ENCODE measurements around the gene HAO1. TPM values are rescaled to one million over a fixed set of nuclear protein-coding genes. Genes with fewer than 3 reads are reported as not detected.

Gene HAO1
- total and polyA plus RNA-seq, 2 of the 4 experiments (the other 2 are of a cell fraction): not detected

- TF ChIP-seq RCOR1 (IDR thresholded peaks at IDR 0.05; ENCODE audit: insufficient replicate concordance, low read length): no peak
- no peak for TF ChIP-seq CEBPB (IDR thresholded peaks at IDR 0.05; ENCODE audit: low read depth, low read length)
- TF ChIP-seq RAD21 (IDR thresholded peaks at IDR 0.05; ENCODE audit: low read length): no peak
- TF ChIP-seq NFE2L2 (IDR thresholded peaks at IDR 0.05; ENCODE audit: low read depth, low read length): no peak
- CTCF ChIA-PET: no interaction called here
These were observed 49.1 kb upstream of the HAO1 start for GRCh38 chr20:7989379-7989778.

More at GRCh38 chr20:7989379-7989778, 49.1 kb upstream of the HAO1 start:
- no CpG with 5 or more reads among the region's 1 CpG for WGBS, 2 experiments (ENCODE audit: extremely low coverage in 2 of 2, insufficient read length in 1 of 2)
- Histone ChIP-seq H3K4ac (ENCODE audit: low read depth, low read length) (no peak overlapping the region), H4K8ac (ENCODE audit: low read depth in 2 of 2, low read length in 2 of 2) (no peak overlapping the region), H3K14ac (replicated peaks; ENCODE audit: low read depth, low read length) (no peak overlapping the region), H3K27me3 (ENCODE audit: control insufficient read depth, insufficient read depth, low read length) (no peaks in the 10 kb centered on the region), H3K27ac (ENCODE audit: insufficient read depth, low read length) (no peak overlapping the region), H3K23ac (ENCODE audit: low read depth, low read length) (no peak overlapping the region), H2BK5ac (ENCODE audit: low read depth, low read length, poor library complexity, severe bottlenecking) (no peak overlapping the region), H2AK5ac (ENCODE audit: low read depth, low read length) (no peak overlapping the region), H3K9ac (ENCODE audit: low read depth, low read length) (no peak overlapping the region), H4K5ac (ENCODE audit: low read depth, low read length) (no peak overlapping the region), H2AFZ (replicated peaks; ENCODE audit: low read length, poor library complexity) (no peak overlapping the region), H3K36me3 (ENCODE audit: control insufficient read depth, insufficient read depth, low read length) (peaks cover 2% of the 10 kb centered on the region; the same call in 1 of the 2 replicates), H2BK20ac (ENCODE audit: low read depth, low read length) (no peak overlapping the region), H2AK9ac (replicated peaks; ENCODE audit: low read depth, low read length, poor library complexity) (no peak overlapping the region), H3K18ac (ENCODE audit: low read depth, low read length) (no peak overlapping the region), H3K79me1 (ENCODE audit: low read depth in 1 of 2, low read length in 2 of 2) (no peaks in the 10 kb centered on the region), H4K20me1 (ENCODE audit: insufficient read depth, low read length) (no peaks in the 10 kb centered on the region), H4K91ac (ENCODE audit: insufficient read depth, low read depth, low read length) (no peak overlapping the region), H3K56ac (ENCODE audit: extremely low read depth, insufficient read depth, low read length) (no peak overlapping the region), H3K9me3 (ENCODE audit: control insufficient read depth, insufficient read depth, low read length) (peaks cover 3% of the 10 kb centered on the region), H3K4me3 (ENCODE audit: insufficient read depth, low read depth, low read length) (no peak overlapping the region), H2BK15ac (ENCODE audit: low read depth, low read length) (no peak overlapping the region), H3K4me1 (ENCODE audit: control insufficient read depth, insufficient read depth, low read length) (no peaks in the 10 kb centered on the region), H3K4me2 (ENCODE audit: low read depth, low read length) (no peak overlapping the region), H2BK120ac (ENCODE audit: low read depth, low read length) (no peak overlapping the region), H3K9me1 (ENCODE audit: insufficient read depth, low read length) (peaks cover 5% of the 10 kb centered on the region; the same call in 1 of the 2 replicates)
- intact Hi-C loops (cut with micrococcal nuclease): no loop called here
- POLR2A ChIA-PET (ENCODE audit: unreplicated experiment): no interaction called here
- BruUV-seq (replicated peaks): no TSS peak
- dilution Hi-C loops (cut with HindIII; ENCODE audit: low sequenced_read_pairs, unreplicated experiment): no loop called here
- no peak for ATAC-seq (ENCODE audit: low read depth)
- DNase-seq: no peak
- in situ Hi-C loops (cut with MboI; ENCODE audit: low sequenced_read_pairs): no loop called here

All from IMR-90 (cell line).